HepG2 (cell line): ENCODE measurements around the gene BRAF.

ENCODE experiments used
- EP300 ChIP-seq, 3 experiments: sonication (generic) in 1 of 3; formaldehyde crosslinking in 1 of 3; IDR thresholded peaks; 2 replicates each; pipeline versions ENCODE4 v1.5.1 to v1.6.1; 2011 to 2020; ENCODE audit warnings: low read depth in 2 of 3, low read length in 2 of 3, borderline replicate concordance in 1 of 3, improper control_type of control experiment in 1 of 3, mild to moderate bottlenecking in 1 of 3, missing genetic modification reagents in 1 of 3, moderate library complexity in 1 of 3
- GABPA ChIP-seq, 2 experiments: IDR thresholded peaks; 2 replicates each; pipeline ENCODE4 v1.6.1; 2011 to 2016; ENCODE audit warnings: low read depth in 2 of 2, low read length in 1 of 2, missing biosample characterization in 1 of 2, missing genetic modification characterization in 1 of 2
- GTF2F1 ChIP-seq: fragments of 150-350 bp; IDR thresholded peaks from 2 replicates; pipeline ENCODE4 v1.6.1; 2014; ENCODE audit warnings: low read length
- KLF11 ChIP-seq: IDR thresholded peaks from 2 replicates; pipeline ENCODE4 v1.6.1; 2016; ENCODE audit warnings: missing compliant biosample characterization
- MAFK ChIP-seq, 2 experiments: IDR thresholded peaks in 1 of 2; conservative IDR thresholded peaks in 1 of 2; 2 replicates each; pipeline ENCODE4 v1.6.1; 2011; ENCODE audit warnings: improper control_type of control experiment in 2 of 2, low read length in 2 of 2
- MIER2 ChIP-seq: IDR thresholded peaks from 2 replicates; pipeline ENCODE4 v1.6.1; 2016; ENCODE audit warnings: missing biosample characterization, missing genetic modification reagents
- MXI1 ChIP-seq: IDR thresholded peaks from 3 replicates; pipeline ENCODE4 v1.6.1; 2012; ENCODE audit warnings: low read depth, low read length, inconsistent platforms, borderline replicate concordance
- SP1 ChIP-seq, 2 experiments: fragments of 450-650 bp in 1 of 2; sonication (generic) in 1 of 2; formaldehyde crosslinking in 1 of 2; IDR thresholded peaks; 2 replicates each; pipeline versions ENCODE4 v1.4.0 to v1.6.1; 2016 to 2020; ENCODE audit warnings: missing genetic modification reagents in 1 of 2
- ZBTB21 ChIP-seq: sonication (generic); formaldehyde crosslinking; IDR thresholded peaks from 2 replicates; pipeline ENCODE4 v1.4.0; 2020; ENCODE audit warnings: missing genetic modification reagents
- ZNF609 ChIP-seq: sonication (generic); formaldehyde crosslinking; IDR thresholded peaks from 2 replicates; pipeline ENCODE4 v1.4.0; 2020; ENCODE audit warnings: mild to moderate bottlenecking, missing genetic modification reagents, borderline replicate concordance
- ZNF670 ChIP-seq: sonication (generic); formaldehyde crosslinking; IDR thresholded peaks from 2 replicates; pipeline ENCODE4 v1.8.0; 2022; ENCODE audit warnings: mild to moderate bottlenecking, missing genetic modification reagents, borderline replicate concordance
- ZNF777 ChIP-seq: sonication (generic); formaldehyde crosslinking; IDR thresholded peaks from 2 replicates; pipeline ENCODE4 v1.4.0; 2020; ENCODE audit warnings: missing genetic modification reagents
- ZSCAN22 ChIP-seq: sonication (generic); formaldehyde crosslinking; IDR thresholded peaks from 2 replicates; pipeline ENCODE4 v1.4.0; 2020; ENCODE audit warnings: mild to moderate bottlenecking, missing genetic modification reagents
- TF ChIP-seq, protein P1 (sequence below): sonication (generic); formaldehyde crosslinking; IDR thresholded peaks from 2 replicates; pipeline ENCODE4 v1.8.1; 2023; ENCODE audit warnings: missing genetic modification reagents, mild to moderate bottlenecking, borderline replicate concordance

- TF ChIP-seq ZNF777 (CRISPR knock-in tag) = no peak
- TF ChIP-seq ZNF609 (CRISPR knock-in tag) = no peak
- TF ChIP-seq GABPA (IDR thresholded peaks at IDR 0.05; ENCODE audit: low read depth, low read length) = no peak
- no peak for TF ChIP-seq GABPA (CRISPR knock-in tag; IDR thresholded peaks at IDR 0.05; ENCODE audit: low read depth)
- TF ChIP-seq, protein P1, sequence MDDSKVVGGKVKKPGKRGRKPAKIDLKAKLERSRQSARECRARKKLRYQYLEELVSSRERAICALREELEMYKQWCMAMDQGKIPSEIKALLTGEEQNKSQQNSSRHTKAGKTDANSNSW (CRISPR knock-in tag) = no peak
- no peak for TF ChIP-seq KLF11 (CRISPR knock-in tag)
- no peak for TF ChIP-seq GTF2F1
- no peak for TF ChIP-seq MAFK (conservative IDR thresholded peaks at IDR 0.05 in 1 of 2, IDR thresholded peaks at IDR 0.05 in 1 of 2; ENCODE audit: low read length in 2 of 2)
- no peak for TF ChIP-seq ZSCAN22 (CRISPR knock-in tag)
- no peak for TF ChIP-seq ZBTB21 (CRISPR knock-in tag)
- TF ChIP-seq EP300 (IDR thresholded peaks at IDR 0.05; ENCODE audit: low read depth in 2 of 2, low read length in 2 of 2) = no peak
- TF ChIP-seq EP300 (CRISPR knock-in tag; IDR thresholded peaks at IDR 0.05; ENCODE audit: borderline replicate concordance) = no peak
- no peak for TF ChIP-seq ZNF670
- TF ChIP-seq SP1 (IDR thresholded peaks at IDR 0.05) = no peak
- no peak for TF ChIP-seq SP1 (CRISPR knock-in tag; IDR thresholded peaks at IDR 0.05)
- TF ChIP-seq MIER2 = no peak
- TF ChIP-seq MXI1 = no peak
These were observed 10.6 kb downstream of the BRAF start for GRCh38 chr7:140914083-140914482.
